ENCODE results near the gene ATP2C2.

Gene ATP2C2

GRCh38 chr16:84454611-84455010 lies 86.3 kb downstream of the ATP2C2 start:
- no peak for DNase-seq

GRCh38 chr16:84455031-84455430 lies 86.7 kb downstream of the ATP2C2 start:
- DNase-seq = no peak

- no peak for DNase-seq
Measured at GRCh38 chr16:84458606-84459532, 90.5 kb downstream of the ATP2C2 start.

- DNase-seq = no peak
Measured at GRCh38 chr16:84459533-84459894, 91.2 kb downstream of the ATP2C2 start.

- DNase-seq = no peak
Measured at GRCh38 chr16:84459941-84460405, 91.6 kb downstream of the ATP2C2 start.

- no peak for DNase-seq
Measured at GRCh38 chr16:84460406-84461028, 92.2 kb downstream of the ATP2C2 start.

- no peak for DNase-seq
Measured at GRCh38 chr16:84461029-84461412, 92.7 kb downstream of the ATP2C2 start.

- no peak for DNase-seq
Measured at GRCh38 chr16:84461413-84462295, 93.3 kb downstream of the ATP2C2 start.

GRCh38 chr16:84462296-84463210 lies 94.2 kb downstream of the ATP2C2 start:
- DNase-seq = no peak

- no peak for DNase-seq
Measured at GRCh38 chr16:84463221-84463620, 94.9 kb downstream of the ATP2C2 start.

- no peak for DNase-seq
Measured at GRCh38 chr16:84464116-84464515, 95.8 kb downstream of the ATP2C2 start.

GRCh38 chr16:84465154-84465553 lies 96.8 kb downstream of the ATP2C2 start:
- no peak for DNase-seq

- no peak for DNase-seq
Measured at GRCh38 chr16:84466692-84467091, 98.4 kb downstream of the ATP2C2 start.

- no peak for DNase-seq
Measured at GRCh38 chr16:84467256-84467655, 98.9 kb downstream of the ATP2C2 start.

GRCh38 chr16:84467709-84468108 lies 99.4 kb downstream of the ATP2C2 start:
- DNase-seq = no peak

- no peak for DNase-seq
Measured at GRCh38 chr16:84471316-84471715, 103.0 kb downstream of the ATP2C2 start.

- no peak for DNase-seq
Measured at GRCh38 chr16:84471966-84472365, 103.6 kb downstream of the ATP2C2 start.

- DNase-seq = no peak
Measured at GRCh38 chr16:84475643-84476240, 107.4 kb downstream of the ATP2C2 start.

- no peak for DNase-seq
Measured at GRCh38 chr16:84476401-84476800, 108.1 kb downstream of the ATP2C2 start.

GRCh38 chr16:84477661-84478060 lies 109.3 kb downstream of the ATP2C2 start:
- DNase-seq = no peak

- DNase-seq = no peak
Measured at GRCh38 chr16:84478172-84478947, 110.0 kb downstream of the ATP2C2 start.

Measured in CD4-positive, alpha-beta T cell treated with Interleukin-15 for 1 hour (primary cell).